ENCODE data around the gene OR2D2.
"Not testable (repeated sequence)": the region's sequence is repeated elsewhere in the genome, so short reads cannot be mapped to it uniquely, and the experiment has no call there.

The OR2D2 gene

GRCh38 chr11:6911378-6911777, 19.1 kb upstream of the OR2D2 start:
- Histone ChIP-seq H3K4me3 (no peak overlapping the region), H3K27ac (no peak overlapping the region)
- no peak for DNase-seq (ENCODE audit: low spot score)
- no peak for TF ChIP-seq CTCF (IDR thresholded peaks at IDR 0.05)

GRCh38 chr11:6904804-6905203, 12.5 kb upstream of the OR2D2 start:
- not testable (repeated sequence) for H3K4me3 ChIP-seq; DNase-seq (ENCODE audit: low spot score); H3K27ac ChIP-seq

DNA sequence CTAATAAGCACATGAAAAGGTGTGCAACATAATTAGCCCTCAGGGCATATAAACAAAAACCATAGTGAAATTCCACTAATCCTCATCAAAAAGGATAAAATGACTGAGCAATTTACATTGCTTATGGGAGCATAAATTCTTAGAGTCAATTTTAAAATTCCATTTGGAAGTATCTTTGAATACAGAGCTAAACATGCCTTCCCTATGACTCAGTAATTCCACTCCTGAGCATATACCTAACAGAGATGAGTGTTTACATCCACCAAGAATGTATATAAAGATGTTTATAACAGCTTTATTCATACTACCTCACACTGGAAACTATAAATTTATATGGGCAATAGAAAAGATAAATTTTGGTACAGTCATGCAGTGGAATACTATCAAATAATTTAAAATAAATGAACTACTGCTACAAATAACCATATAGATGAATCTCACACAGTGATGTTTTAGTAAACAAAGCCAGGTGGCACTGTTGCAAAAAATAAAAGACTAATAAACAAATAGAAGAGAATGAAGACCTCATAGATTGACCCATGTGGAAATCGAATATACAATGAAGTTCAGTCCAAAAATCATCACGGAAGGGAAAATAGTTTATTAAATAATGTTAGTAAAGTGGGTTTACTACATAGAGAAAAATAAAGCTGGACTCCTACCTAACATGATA, 8.2 kb upstream of the OR2D2 start:
- no peak for DNase-seq (ENCODE audit: low spot score)
- no peak overlapping the region for H3K27ac ChIP-seq
- H3K4me3 ChIP-seq, result no peak overlapping the region
- no peak for TF ChIP-seq CTCF (IDR thresholded peaks at IDR 0.05)

- TF ChIP-seq CTCF (IDR thresholded peaks at IDR 0.05), result no peak
- no peak for DNase-seq (ENCODE audit: low spot score)
- Histone ChIP-seq H3K4me3 (no peak overlapping the region), H3K27ac (no peak overlapping the region)
Observed at GRCh38 chr11:6898911-6899310, 6.6 kb upstream of the OR2D2 start.

DNA sequence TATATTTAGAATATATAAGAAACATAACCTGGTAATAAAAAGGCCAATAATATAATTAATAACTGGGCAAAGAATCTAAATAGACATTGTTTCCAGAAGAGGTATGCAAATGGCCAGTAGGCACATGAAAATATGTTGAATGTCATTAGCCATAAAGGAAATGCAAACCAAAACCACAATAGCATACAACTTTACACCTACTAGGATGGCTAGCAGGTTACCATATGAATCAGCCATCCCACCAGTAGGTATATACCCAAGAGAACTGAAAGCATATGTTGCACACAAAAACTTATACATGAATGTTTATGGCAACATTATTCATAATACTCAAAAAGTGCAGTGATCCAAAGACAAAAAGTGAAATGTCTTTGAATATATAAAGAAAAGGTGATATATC, 2.7 kb upstream of the OR2D2 start:
- no peak overlapping the region for H3K4me3 ChIP-seq
- no peak overlapping the region for H3K27ac ChIP-seq
- TF ChIP-seq CTCF (IDR thresholded peaks at IDR 0.05), result no peak
- DNase-seq (ENCODE audit: low spot score), result no peak

DNA sequence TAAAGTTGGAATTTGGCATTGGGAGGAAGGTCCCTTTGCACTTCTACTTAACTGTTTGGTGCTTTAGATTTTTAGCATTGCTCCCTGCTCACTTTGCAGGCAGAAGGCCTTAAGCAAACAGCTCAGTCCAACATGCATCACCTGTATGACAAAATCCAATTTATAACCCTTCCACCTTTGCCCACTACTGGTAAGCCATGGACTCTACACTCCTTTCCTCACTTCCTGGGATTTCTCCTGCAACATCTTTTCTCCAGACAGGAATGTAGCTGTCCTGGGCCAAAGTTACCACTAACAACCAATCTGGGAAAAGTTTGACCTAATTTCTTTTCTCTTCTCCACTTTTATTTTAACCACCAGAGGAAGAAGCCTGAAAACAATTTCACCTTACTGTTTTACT, 1.8 kb upstream of the OR2D2 start:
- no peak overlapping the region for H3K27ac ChIP-seq
- H3K4me3 ChIP-seq, result no peak overlapping the region
- DNase-seq (ENCODE audit: low spot score), result no peak
- no peak for TF ChIP-seq CTCF (IDR thresholded peaks at IDR 0.05)

- TF ChIP-seq CTCF (IDR thresholded peaks at IDR 0.05), result no peak
- no peak for DNase-seq (ENCODE audit: low spot score)
- no peak overlapping the region for H3K27ac ChIP-seq
- no peak overlapping the region for H3K4me3 ChIP-seq
Observed at GRCh38 chr11:6889835-6890234, 2.5 kb downstream of the OR2D2 start.

All from coronary artery (tissue), 2 donors.